T-cell (primary cell): ENCODE results near the gene CALU. TPM values are rescaled to one million over a fixed set of nuclear protein-coding genes. Genes with fewer than 3 reads are reported as not detected.

Source experiments
- ATAC-seq, 4 experiments: fragments of 200-7000 bp in 3 of 4; fragments of 150-1000 bp in 1 of 4; cut with Tn5 transposase; replicated peaks in 1 of 4; 1 replicate in 3 of 4; 2 replicates in 1 of 4; pipeline ENCODE4 v1.10.0; 2021; ENCODE audit warnings: moderate library complexity in 3 of 4, mild to moderate bottlenecking in 2 of 4, moderate number of reproducible peaks in 1 of 4
- CTCF ChIA-PET, 2 donors: fragments of 300-600 bp; sonication (Branson Sonifier 250); formaldehyde crosslinking; loops; one replicate each; lab custom pipeline; 2022; ENCODE audit warnings: antibody characterized with exemption in 2 of 2; lab: Charles Lee
- POLR2A ChIA-PET, 2 donors: fragments of 300-600 bp; sonication (Branson Sonifier 250); formaldehyde crosslinking; loops; one replicate each; lab custom pipeline; 2022; ENCODE audit warnings: antibody characterized with exemption in 2 of 2; lab: Charles Lee
- DNase-seq, 35 experiments: peaks; one replicate each; pipeline versions ENCODE4 v3.0.0 to v3.0.0-alpha.2; 2013 to 2023
- H3K27ac ChIP-seq: one replicate; pipeline ENCODE4 v1.5.1; 2013; ENCODE audit warnings: low read length
- H3K27me3 ChIP-seq, 2 experiments: replicated peaks in 1 of 2; 1 replicate in 1 of 2; 2 replicates in 1 of 2; pipeline versions ENCODE4 v1.6.1 to v1.7.0; 2013; ENCODE audit warnings: low read length in 1 of 2, mixed read lengths in 1 of 2; ENCODE audit not compliant: control insufficient read depth in 2 of 2, insufficient read depth in 2 of 2; ENCODE audit errors: extremely low read depth in 1 of 2
- H3K36me3 ChIP-seq, 2 donors: 1 replicate in 1 of 2; 2 replicates in 1 of 2; pipeline versions ENCODE4 v1.6.1 to v1.7.0; 2013; ENCODE audit warnings: low read length in 1 of 2; ENCODE audit not compliant: control insufficient read depth in 2 of 2, insufficient read depth in 1 of 2; ENCODE audit errors: extremely low read depth in 1 of 2
- H3K4me1 ChIP-seq, 2 experiments: 1 replicate in 1 of 2; 2 replicates in 1 of 2; pipeline versions ENCODE4 v1.6.1 to v1.7.0; 2013; ENCODE audit warnings: low read length in 2 of 2, mixed read lengths in 1 of 2; ENCODE audit not compliant: insufficient read depth in 2 of 2, control insufficient read depth in 1 of 2; ENCODE audit errors: extremely low read depth in 1 of 2
- H3K4me3 ChIP-seq, 2 donors: 1 replicate in 1 of 2; 2 replicates in 1 of 2; pipeline versions ENCODE4 v1.5.1 to v1.7.0; 2013; ENCODE audit warnings: mild to moderate bottlenecking in 2 of 2, low read length in 1 of 2, moderate library complexity in 1 of 2; ENCODE audit not compliant: control insufficient read depth in 1 of 2; ENCODE audit errors: extremely low read depth in 1 of 2
- H3K9me3 ChIP-seq: 2 replicates; pipeline ENCODE4 v1.7.0; 2013
- H3K27ac Mint-ChIP-seq, 2 donors: one replicate each; pipeline ENCODE4 v1.8.0; 2020 to 2021; ENCODE audit warnings: mild to moderate bottlenecking in 2 of 2, mixed read lengths in 2 of 2
- H3K27me3 Mint-ChIP-seq, 2 donors: one replicate each; pipeline ENCODE4 v1.8.0; 2021 to 2022; ENCODE audit warnings: mixed read lengths in 2 of 2
- H3K36me3 Mint-ChIP-seq: one replicate; pipeline ENCODE4 v1.8.0; 2021; ENCODE audit warnings: mixed read lengths
- H3K4me1 Mint-ChIP-seq, 3 donors: one replicate each; pipeline ENCODE4 v1.8.0; 2020 to 2022; ENCODE audit warnings: mixed read lengths in 3 of 3, mild to moderate bottlenecking in 1 of 3
- H3K4me3 Mint-ChIP-seq, 3 donors: one replicate each; pipeline ENCODE4 v1.8.0; 2020 to 2022; ENCODE audit warnings: mild to moderate bottlenecking in 3 of 3, mixed read lengths in 3 of 3, moderate library complexity in 3 of 3
- H3K9me3 Mint-ChIP-seq, 3 donors: one replicate each; pipeline ENCODE4 v1.8.0; 2020 to 2022; ENCODE audit warnings: mixed read lengths in 3 of 3
- WGBS: methylation state at CpG from one replicate; pipeline ENCODE4 v1.1.5; 2013; ENCODE audit warnings: missing lambda C conversion rate; ENCODE audit not compliant: insufficient coverage; 5-methylcytosine and 5-hydroxymethylcytosine counted together
- total RNA-seq, 35 experiments: library from RNA in 6 of 35; stranded (reverse) in 6 of 35; fragments of 120-200 nt in 1 of 35; gene quantifications; one replicate each; pipeline versions ENCODE4 v1.2.1 to v1.2.4 and lab custom pipeline; 2013 to 2026

Gene CALU
- total RNA-seq, 5 donors from 2014 or later (not counting 1 experiment from before 2014, with no cell fraction given) = 15.8 to 23.4 (median 16.7) TPM

DNA sequence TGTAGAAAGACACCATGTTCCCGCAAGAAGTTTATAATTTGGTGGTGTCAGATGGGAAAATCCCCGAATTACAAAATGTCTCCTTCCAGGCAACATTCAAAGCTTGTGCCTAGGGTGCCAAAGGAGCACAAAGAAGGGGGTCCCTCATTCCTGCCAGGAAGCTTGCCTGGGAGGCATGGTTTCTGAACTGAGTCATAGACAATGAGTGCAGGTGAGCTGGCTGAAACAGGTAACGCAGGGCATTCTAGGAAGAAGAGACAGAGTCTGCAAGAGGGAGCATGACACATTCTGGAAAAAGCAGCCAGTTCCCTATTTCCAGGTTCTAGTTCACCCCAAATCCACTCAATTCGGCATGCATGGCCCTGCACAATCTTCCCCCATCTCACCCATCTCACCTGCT, 11.9 kb upstream of the CALU start:
- Histone ChIP-seq H3K36me3 (no peaks in the 10 kb centered on the region), H3K4me3 (no peak overlapping the region), H3K27ac (no peak overlapping the region), H3K27me3 (peaks cover 0 to 14% of the 10 kb centered on the region in 2 experiments), H3K9me3 (no peaks in the 10 kb centered on the region), H3K4me1 (no peaks in the 10 kb centered on the region)
- Mint-ChIP-seq H3K9me3 (no peaks in the 10 kb centered on the region), H3K36me3 (no peaks in the 10 kb centered on the region), H3K4me3 (no peak overlapping the region), H3K4me1 (no peaks in the 10 kb centered on the region), H3K27me3 (peaks cover 25 to 32% of the 10 kb centered on the region in 2 donors), H3K27ac (no peak overlapping the region)
- ChIA-PET CTCF (no interaction called here), POLR2A (no interaction called here)
- WGBS = 77% methylated on average over 2 of the region's 4 CpGs
- ATAC-seq = no peak
- no peak for DNase-seq

DNA sequence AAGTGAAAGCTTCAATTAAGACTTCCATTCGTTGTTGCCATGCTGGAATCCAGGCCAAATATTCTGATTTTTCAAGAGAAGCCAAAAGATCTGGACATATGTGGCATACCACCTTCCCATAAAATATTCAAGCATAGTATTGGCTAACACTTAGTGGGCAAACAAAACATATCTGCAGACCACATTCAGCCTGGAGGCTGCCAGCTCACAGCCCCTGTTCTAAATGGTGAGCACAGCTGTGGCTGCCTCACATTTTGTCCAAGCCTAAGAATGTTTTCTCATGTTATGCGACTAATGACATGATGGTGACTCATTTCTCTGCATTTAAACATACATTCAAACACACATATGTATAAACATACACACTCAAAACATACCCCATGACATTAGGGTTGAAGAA, 10.6 kb upstream of the CALU start:
- H3K9me3 Mint-ChIP-seq = no peaks in the 10 kb centered on the region
- H3K9me3 ChIP-seq = no peaks in the 10 kb centered on the region
- peaks cover 0 to 9% of the 10 kb centered on the region in 2 experiments for H3K27me3 ChIP-seq
- ATAC-seq = no peak
- H3K27me3 Mint-ChIP-seq = peaks cover 25 to 30% of the 10 kb centered on the region in 2 donors
- H3K36me3 Mint-ChIP-seq = no peaks in the 10 kb centered on the region
- ChIA-PET CTCF (interaction anchor here in 1 of 2 donors (0.6 kb wide), 1 partner anchor 157 kb away, joined by 3 read pairs; no protein-coding TSS in a partner anchor), POLR2A (no interaction called here)
- no peak overlapping the region for H3K4me3 Mint-ChIP-seq
- no peak overlapping the region for H3K27ac ChIP-seq
- WGBS = 0% methylated on average over 1 of the region's 2 CpGs
- H3K36me3 ChIP-seq = no peaks in the 10 kb centered on the region
- H3K4me1 ChIP-seq = no peaks in the 10 kb centered on the region
- DNase-seq = no peak
- H3K27ac Mint-ChIP-seq = no peak overlapping the region
- H3K4me1 Mint-ChIP-seq = no peaks in the 10 kb centered on the region
- no peak overlapping the region for H3K4me3 ChIP-seq

DNA sequence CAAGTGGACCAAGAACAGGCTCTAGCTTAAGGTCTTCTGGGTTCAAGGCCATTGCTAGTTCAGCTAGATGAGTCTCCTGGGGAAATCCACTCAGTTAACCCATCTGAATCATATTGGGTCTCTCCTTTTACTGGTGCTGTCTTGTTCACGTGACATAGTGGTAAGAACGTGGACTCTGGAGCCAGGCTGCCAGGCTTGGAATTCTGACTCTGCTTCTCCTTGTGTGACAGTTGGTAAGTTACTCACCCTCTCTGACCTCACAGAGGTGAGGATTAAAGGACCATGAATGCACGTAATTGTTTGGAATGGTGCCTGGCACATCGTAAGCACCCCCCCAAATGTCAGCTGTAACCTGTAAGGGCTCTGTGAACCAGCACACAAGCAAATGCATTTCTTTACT, 9.7 kb upstream of the CALU start:
- 100% methylated on average over 2 of the region's 4 CpGs for WGBS
- Histone ChIP-seq H3K36me3 (no peaks in the 10 kb centered on the region), H3K4me3 (no peak overlapping the region), H3K4me1 (no peaks in the 10 kb centered on the region), H3K9me3 (no peaks in the 10 kb centered on the region), H3K27ac (no peak overlapping the region), H3K27me3 (peaks cover 0 to 9% of the 10 kb centered on the region in 2 experiments)
- Mint-ChIP-seq H3K27me3 (peaks cover 25 to 27% of the 10 kb centered on the region in 2 donors), H3K27ac (no peak overlapping the region), H3K4me3 (no peak overlapping the region), H3K36me3 (no peaks in the 10 kb centered on the region), H3K4me1 (no peaks in the 10 kb centered on the region), H3K9me3 (no peaks in the 10 kb centered on the region)
- DNase-seq = no peak
- ChIA-PET POLR2A (no interaction called here), CTCF (interaction anchor here in 1 of 2 donors (0.7 kb wide), 1 partner anchor 66 kb away, joined by 3 read pairs; no protein-coding TSS in a partner anchor)
- ATAC-seq = no peak

DNA sequence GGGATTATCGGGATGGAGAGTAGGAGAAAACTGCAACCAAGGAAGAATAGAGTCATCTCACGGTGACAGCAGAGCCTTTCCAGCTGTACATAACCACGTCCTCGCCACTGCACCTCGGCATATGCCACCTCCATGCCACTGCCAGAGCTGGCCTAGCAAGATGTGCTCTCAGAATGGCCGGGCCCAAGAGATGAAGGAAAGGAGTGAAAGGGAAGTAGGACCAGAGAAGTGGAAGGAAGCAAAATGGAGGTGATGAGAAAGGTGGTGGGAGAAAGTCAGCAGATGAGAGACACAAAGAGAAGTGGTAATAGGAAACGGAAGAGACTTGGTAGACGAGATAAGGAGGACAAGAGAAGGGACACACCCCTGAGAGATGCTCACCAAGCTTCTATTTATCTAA, 8.0 kb upstream of the CALU start:
- H3K4me3 ChIP-seq = no peak overlapping the region
- no peak overlapping the region for H3K27ac Mint-ChIP-seq
- H3K36me3 ChIP-seq = no peaks in the 10 kb centered on the region
- peaks cover 19 to 23% of the 10 kb centered on the region in 2 donors for H3K27me3 Mint-ChIP-seq
- CTCF ChIA-PET = interaction anchor here in 1 of 2 donors (1.1 kb wide), 1 partner anchor 49 kb away, joined by 5 read pairs; no protein-coding TSS in a partner anchor
- no peak overlapping the region for H3K4me3 Mint-ChIP-seq
- no peaks in the 10 kb centered on the region for H3K9me3 ChIP-seq
- no peak overlapping the region for H3K27ac ChIP-seq
- peaks cover 0 to 5% (median 0%) of the 10 kb centered on the region in 3 donors for H3K4me1 Mint-ChIP-seq
- 75% methylated on average over 6 of the region's 8 CpGs for whole genome bisulfite sequencing
- H3K36me3 Mint-ChIP-seq = no peaks in the 10 kb centered on the region
- peaks cover 0 to 9% of the 10 kb centered on the region in 2 experiments for H3K27me3 ChIP-seq
- POLR2A ChIA-PET = no interaction called here
- no peaks in the 10 kb centered on the region for H3K9me3 Mint-ChIP-seq
- ATAC-seq (no peak), DNase-seq (no peak)
- H3K4me1 ChIP-seq = no peaks in the 10 kb centered on the region

DNA sequence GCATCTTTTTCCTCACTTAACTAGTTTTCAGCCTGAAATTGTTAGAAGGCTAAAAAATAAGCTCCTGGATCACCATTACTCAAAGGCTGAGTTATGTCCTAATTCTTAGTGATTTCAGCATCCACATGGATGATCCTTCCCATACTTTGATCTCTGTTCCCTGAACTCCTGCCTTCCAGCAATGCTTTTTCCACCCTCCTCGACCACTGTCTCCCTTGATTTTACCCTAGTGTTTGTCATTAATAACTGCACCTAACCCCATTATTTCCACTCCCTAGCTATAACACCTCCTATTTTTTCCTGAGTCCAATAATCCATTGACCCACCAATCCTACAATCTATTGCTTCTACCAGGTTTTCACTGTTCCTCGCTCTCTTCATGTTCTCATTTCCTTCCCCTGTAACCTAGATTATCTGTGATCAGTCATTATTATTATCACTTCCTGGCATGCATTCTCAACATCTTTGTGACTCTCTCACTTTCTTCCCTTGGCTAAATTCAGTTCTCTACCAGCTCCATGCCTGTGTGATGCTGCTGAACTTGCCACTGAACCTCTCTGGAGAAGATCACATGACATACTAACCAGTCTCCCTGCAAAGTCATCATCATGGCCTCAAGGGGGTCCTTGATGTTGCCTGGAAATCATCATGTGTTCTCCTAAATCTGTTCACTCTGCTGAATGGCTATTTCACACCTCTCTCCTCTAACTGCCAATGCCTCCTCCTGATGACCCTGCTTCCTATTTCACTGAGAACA, 6.5 kb upstream of the CALU start:
- H3K36me3 ChIP-seq = no peaks in the 10 kb centered on the region
- H3K4me3 ChIP-seq = no peak overlapping the region
- H3K27ac ChIP-seq = no peak overlapping the region
- Mint-ChIP-seq H3K27me3 (peaks cover 11% of the 10 kb centered on the region in 2 donors), H3K4me1 (peaks cover 0 to 6% (median under 1%) of the 10 kb centered on the region in 3 donors), H3K9me3 (no peaks in the 10 kb centered on the region), H3K4me3 (no peak overlapping the region), H3K27ac (no peak overlapping the region), H3K36me3 (no peaks in the 10 kb centered on the region)
- ChIA-PET POLR2A (no interaction called here), CTCF (interaction anchor here in 1 of 2 donors (0.6 to 0.7 kb wide), 2 partner anchors 130 to 703 kb away, joined by 3 read pairs; no protein-coding TSS in a partner anchor)
- H3K27me3 ChIP-seq = peaks cover 0 to 4% of the 10 kb centered on the region in 2 experiments
- no peaks in the 10 kb centered on the region for H3K4me1 ChIP-seq
- ATAC-seq (no peak), DNase-seq (no peak)
- 60% methylated on average over 2 of the region's 2 CpGs for WGBS
- no peaks in the 10 kb centered on the region for H3K9me3 ChIP-seq

DNA sequence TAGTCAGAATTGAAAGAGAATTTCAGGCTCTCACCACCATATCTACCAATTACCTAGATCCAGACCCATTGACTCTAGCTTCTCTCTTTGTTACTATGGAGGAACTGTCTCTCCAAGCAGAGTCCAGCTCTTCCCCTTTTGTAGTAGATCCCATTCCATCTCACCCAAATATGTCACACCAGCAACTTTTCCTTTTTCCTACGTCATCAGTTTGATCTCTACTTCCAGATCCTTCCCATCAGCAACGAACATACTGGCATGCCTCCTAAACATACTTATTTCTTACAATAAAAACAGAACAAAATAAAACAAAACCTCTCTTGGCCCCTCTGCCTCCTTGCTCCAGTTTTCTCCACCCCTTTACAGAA, 5.9 kb upstream of the CALU start:
- Mint-ChIP-seq H3K4me3 (no peak overlapping the region), H3K4me1 (peaks cover 5 to 11% (median 6%) of the 10 kb centered on the region in 3 donors), H3K9me3 (no peaks in the 10 kb centered on the region), H3K36me3 (no peaks in the 10 kb centered on the region), H3K27ac (no peak overlapping the region), H3K27me3 (peaks cover 9 to 10% of the 10 kb centered on the region in 2 donors)
- CTCF ChIA-PET = interaction anchor here in 1 of 2 donors (0.6 to 0.7 kb wide), 2 partner anchors 131 to 703 kb away, joined by 3 read pairs; no protein-coding TSS in a partner anchor
- ATAC-seq (no peak), DNase-seq (no peak)
- no peak overlapping the region for H3K4me3 ChIP-seq
- peaks cover 0 to 4% of the 10 kb centered on the region in 2 experiments for H3K27me3 ChIP-seq
- no peaks in the 10 kb centered on the region for H3K36me3 ChIP-seq
- WGBS = 43% methylated on average over 2 of the region's 2 CpGs
- no peaks in the 10 kb centered on the region for H3K9me3 ChIP-seq
- H3K4me1 ChIP-seq = peaks cover 0 to 1% of the 10 kb centered on the region in 2 experiments
- no peak overlapping the region for H3K27ac ChIP-seq
- POLR2A ChIA-PET = no interaction called here
